ENCODE results near the gene TMEM138.

The TMEM138 gene

GRCh38 chr11:61361741-61362541 lies at the start of gene TMEM138, which contains the start of gene CYB561A3:
TMEM138 (plus strand) TSS chr11:61362374; CDS start chr11:61364391, 2,017 bp downstream.
CYB561A3 (minus strand) TSS chr11:61361882; CDS start chr11:61356713, 5,169 bp downstream.
- in situ Hi-C loops (cut with HindIII; ENCODE audit: low sequenced_read_pairs), result loop anchor here (5.0 kb wide), 1 partner anchor 35 kb away; no protein-coding TSS in a partner anchor

DNA sequence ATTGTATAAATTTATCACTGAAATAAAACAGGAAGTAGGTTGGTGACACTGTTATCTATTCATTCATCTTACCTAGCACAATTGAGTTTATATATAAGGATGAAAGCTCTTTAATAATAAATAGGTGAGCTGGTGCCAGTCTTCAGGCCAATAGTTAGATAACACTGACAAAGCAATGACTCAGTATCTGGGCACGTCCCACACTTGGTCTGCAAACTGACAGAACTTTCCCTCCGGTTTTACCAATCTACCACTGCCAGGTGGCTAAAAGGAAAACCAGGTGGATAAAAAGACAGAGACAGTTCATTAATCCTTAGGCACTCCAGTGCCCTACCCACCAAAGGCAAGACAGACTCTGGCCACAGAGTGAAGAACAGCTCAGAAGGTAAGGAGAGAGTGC lies 46.9 kb upstream of the TMEM138 start:
- TF ChIP-seq, protein P1, sequence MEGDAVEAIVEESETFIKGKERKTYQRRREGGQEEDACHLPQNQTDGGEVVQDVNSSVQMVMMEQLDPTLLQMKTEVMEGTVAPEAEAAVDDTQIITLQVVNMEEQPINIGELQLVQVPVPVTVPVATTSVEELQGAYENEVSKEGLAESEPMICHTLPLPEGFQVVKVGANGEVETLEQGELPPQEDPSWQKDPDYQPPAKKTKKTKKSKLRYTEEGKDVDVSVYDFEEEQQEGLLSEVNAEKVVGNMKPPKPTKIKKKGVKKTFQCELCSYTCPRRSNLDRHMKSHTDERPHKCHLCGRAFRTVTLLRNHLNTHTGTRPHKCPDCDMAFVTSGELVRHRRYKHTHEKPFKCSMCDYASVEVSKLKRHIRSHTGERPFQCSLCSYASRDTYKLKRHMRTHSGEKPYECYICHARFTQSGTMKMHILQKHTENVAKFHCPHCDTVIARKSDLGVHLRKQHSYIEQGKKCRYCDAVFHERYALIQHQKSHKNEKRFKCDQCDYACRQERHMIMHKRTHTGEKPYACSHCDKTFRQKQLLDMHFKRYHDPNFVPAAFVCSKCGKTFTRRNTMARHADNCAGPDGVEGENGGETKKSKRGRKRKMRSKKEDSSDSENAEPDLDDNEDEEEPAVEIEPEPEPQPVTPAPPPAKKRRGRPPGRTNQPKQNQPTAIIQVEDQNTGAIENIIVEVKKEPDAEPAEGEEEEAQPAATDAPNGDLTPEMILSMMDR (IDR thresholded peaks at IDR 0.05; ENCODE audit: low read depth, low read length, missing control alignments), result no peak
- in situ Hi-C loops (cut with HindIII; ENCODE audit: low sequenced_read_pairs), result no loop called here
- DNase-seq (ENCODE audit: low read depth), result no peak
- no peak overlapping the region for H3K4me3 ChIP-seq (ENCODE audit: low read depth, low read length)

More at GRCh38 chr11:61361741-61362541, at the start of gene TMEM138, which contains the start of gene CYB561A3:
- DNase-seq (ENCODE audit: low read depth), result peak; percentile 77
- peak within 1 kb of the TSS; percentile 77 for H3K4me3 ChIP-seq (ENCODE audit: low read depth, low read length)
- TF ChIP-seq, protein P1 (IDR thresholded peaks at IDR 0.05; ENCODE audit: low read depth, low read length, missing control alignments), result no peak

DNA sequence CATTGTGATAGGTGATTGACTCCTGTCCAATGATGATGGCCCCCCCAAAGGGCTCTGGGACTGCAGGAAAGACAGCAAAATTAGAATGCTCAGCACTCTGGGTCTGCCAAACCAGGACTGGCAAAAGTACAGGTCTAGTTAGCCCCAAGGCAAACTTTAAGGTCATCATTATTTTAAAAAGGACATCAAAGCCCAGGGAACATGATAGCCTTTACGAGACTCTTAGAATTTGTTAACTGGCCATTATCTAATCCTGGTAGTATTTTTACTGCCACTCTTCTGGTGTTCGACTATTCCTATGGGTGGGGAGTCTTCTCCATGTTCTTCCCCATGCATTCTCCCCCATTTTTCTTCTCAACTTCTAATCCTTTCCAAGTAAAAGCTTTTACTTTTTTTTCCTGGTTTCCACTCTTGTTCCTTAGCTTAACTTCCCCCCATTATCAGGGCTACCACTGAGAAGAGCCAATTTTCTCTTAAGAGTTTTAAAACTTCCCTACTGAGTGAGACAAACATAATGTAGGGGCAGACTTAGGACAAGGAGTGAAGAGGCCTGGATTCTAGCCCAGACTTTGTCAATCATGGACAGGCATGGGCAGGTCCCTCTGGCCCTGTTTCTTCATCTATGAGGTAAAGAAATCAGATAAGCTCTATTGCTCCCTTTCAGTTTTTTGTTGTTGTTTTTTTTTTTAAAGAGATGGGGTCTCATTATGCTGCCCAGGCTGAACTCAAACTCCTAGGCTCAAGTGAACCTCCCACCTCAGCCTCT lies 36.3 kb upstream of the TMEM138 start:
- in situ Hi-C loops (cut with HindIII; ENCODE audit: low sequenced_read_pairs), result loop anchor here (5.0 kb wide), 1 partner anchor 36 kb away; the partner anchor contains the start of genes CYB561A3 and TMEM138

GRCh38 chr11:61327669-61328071 lies 34.5 kb upstream of the TMEM138 start:
- DNase-seq (ENCODE audit: low read depth), result no peak
- in situ Hi-C loops (cut with HindIII; ENCODE audit: low sequenced_read_pairs), result loop anchor here (5.0 kb wide), 1 partner anchor 35 kb away; the partner anchor contains the start of genes CYB561A3 and TMEM138
- H3K4me3 ChIP-seq (ENCODE audit: low read depth, low read length), result no peak overlapping the region
- TF ChIP-seq, protein P1 (IDR thresholded peaks at IDR 0.05; ENCODE audit: low read depth, low read length, missing control alignments), result no peak

More for the DNA sequence above, 36.3 kb upstream of the TMEM138 start:
- TF ChIP-seq, protein P1 (IDR thresholded peaks at IDR 0.05; ENCODE audit: low read depth, low read length, missing control alignments), result no peak
- DNase-seq (ENCODE audit: low read depth), result no peak
- no peak overlapping the region for H3K4me3 ChIP-seq (ENCODE audit: low read depth, low read length)

DNA sequence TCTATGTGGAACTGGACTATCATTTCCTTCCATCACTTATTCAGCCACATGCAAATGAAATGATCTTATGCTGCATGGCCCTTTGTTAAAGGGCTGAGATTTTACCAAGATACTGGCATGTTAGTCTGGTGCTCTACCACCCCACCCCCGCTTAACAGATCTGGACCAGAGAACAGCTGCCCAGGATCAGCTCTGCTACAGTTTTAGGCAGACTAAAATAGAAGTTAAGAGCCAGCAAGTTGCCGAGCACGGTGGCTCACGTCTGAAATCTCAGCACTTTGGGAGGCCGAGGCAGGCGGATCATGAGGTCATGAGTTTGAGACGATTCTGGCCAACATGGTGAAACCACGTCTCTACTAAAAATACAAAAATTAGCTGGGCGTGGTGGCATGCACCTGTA lies 33.8 kb upstream of the TMEM138 start:
- no peak overlapping the region for H3K4me3 ChIP-seq (ENCODE audit: low read depth, low read length)

More for the DNA sequence above, 33.8 kb upstream of the TMEM138 start:
- no peak for DNase-seq (ENCODE audit: low read depth)
- in situ Hi-C loops (cut with HindIII; ENCODE audit: low sequenced_read_pairs), result loop anchor here (5.0 kb wide), 1 partner anchor 34 kb away; the partner anchor contains the start of genes CYB561A3 and TMEM138
- TF ChIP-seq, protein P1 (IDR thresholded peaks at IDR 0.05; ENCODE audit: low read depth, low read length, missing control alignments), result no peak
